NCI-H748 (cell line): Measurements from ENCODE around the gene PSMC5.
A peak's percentile ranks its signal among the peaks of the same experiment; 100 is the strongest.

Source experiments
- DNase-seq: peaks from one replicate; lab custom pipeline; 2025; ENCODE audit not compliant: unreplicated experiment; lab: John Stamatoyannopoulos, UW

The PSMC5 gene

DNA sequence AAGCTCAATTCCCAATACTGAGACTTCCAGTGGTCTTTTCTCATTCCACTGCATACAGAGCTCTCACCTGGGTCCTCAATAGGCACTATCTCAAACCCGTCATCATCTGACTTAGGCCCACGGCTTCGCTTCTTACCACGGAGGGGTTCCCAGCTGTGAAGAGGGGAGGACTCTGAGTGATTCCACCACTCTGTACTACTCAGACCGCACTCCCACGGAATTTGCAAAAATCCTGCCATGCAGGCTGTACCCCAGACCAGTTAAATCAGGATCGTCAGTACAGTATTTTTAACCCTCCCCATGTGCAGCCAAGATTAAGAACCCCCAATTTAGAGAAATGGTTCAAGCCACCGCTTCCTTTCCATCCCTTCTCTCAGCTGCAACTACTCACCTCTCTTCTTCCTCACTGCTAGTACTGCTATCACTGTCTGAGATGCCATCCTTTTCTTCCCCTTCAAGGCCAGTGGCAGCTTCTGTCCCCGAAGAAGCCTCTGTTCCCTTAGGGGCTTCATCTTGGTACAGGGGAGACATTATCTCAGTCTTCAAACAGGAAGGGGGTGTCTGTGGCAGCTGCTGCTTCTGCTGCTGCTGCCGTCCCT lies 6.2 kb upstream of the PSMC5 start:
- DNase-seq: no peak

DNA sequence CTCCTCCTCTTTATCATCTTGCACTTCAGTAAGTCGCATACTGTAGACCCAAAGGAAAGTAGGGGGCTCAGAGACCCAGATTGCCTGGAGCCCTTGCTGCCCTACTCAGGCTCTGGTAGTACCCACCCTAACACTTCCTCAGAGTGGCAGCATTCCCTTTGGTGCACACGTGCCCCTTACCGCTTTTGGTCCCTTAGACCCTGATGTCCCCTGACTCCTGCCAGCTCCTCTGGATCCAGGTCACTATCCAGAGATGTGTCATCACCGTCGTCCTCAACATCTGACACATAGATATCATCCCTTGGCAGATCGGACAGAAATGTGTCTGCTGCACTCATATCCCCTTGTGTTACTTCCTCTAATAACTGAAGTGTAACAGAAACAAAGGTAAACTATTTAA lies 5.4 kb upstream of the PSMC5 start:
- DNase-seq: no peak

DNA sequence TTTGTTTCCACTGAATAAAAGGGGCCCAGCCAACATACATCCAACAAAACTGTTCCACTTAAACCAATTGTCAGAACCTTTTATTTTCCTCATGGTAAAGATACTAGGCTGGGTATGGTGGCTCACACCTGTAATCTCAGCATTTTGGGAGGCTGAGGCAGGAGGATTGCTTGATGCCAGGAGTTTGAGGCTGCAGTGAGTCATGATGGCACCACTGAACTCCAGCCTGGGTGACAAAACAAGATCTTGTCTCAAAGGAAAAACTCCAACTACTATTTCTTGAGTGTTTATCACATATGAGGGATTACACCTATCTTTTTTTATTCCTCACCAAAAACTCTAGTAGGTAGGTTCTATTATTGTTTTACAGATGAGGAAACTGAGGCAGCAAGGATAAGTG lies 4.7 kb upstream of the PSMC5 start:
- no peak for DNase-seq

DNA sequence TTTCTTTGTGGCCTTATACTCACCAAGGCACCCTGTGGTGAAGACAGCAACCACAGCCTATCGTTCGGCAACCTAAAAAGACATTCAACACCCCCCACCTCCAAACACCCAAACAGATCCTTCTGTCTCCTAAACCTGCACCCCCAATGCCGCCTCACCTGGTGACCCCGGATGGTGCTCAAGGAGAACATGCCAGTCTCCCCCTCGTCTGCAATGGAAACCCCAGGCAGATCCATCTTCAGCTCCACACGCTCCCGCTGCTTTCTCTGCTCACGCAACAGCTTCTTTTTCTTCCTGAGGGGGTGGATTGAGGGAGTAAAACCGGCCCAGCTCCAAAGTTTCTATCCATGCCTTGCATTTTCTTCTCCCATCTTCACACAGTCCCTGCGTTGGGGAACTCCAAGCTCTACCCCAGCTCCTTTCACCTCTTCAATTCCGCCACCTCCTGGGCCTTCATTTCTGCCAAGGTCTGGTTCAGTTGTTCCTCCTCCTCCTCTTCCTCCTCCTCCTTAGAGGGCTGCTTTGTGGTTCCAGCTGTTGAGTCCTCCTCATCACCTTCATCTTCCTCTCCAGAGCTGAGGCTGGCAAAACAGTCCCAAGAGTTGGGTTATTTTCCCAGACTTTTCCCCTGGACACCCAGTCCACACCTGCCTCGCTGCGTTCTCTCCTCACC lies 3.4 kb upstream of the PSMC5 start:
- no peak for DNase-seq

DNA sequence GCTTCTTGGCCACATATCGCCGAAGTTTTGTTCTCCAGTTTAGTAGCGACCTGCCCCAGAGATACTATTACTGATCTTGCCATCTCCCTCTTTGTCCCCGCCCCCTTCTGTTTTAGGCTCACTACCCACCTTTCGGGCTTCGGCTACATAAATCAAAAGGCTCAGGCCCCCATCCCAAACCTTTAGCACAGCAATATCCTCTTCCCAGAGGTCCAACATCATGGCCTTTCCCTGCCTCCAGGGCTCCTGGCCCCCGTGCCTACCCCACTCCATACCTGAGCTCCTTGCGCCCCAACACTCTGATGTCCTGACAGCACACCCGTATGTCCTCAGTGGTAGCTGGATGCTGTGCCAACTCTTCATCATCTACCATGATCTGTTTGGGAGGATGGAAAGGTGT lies 2.9 kb upstream of the PSMC5 start:
- DNase-seq: no peak

DNA sequence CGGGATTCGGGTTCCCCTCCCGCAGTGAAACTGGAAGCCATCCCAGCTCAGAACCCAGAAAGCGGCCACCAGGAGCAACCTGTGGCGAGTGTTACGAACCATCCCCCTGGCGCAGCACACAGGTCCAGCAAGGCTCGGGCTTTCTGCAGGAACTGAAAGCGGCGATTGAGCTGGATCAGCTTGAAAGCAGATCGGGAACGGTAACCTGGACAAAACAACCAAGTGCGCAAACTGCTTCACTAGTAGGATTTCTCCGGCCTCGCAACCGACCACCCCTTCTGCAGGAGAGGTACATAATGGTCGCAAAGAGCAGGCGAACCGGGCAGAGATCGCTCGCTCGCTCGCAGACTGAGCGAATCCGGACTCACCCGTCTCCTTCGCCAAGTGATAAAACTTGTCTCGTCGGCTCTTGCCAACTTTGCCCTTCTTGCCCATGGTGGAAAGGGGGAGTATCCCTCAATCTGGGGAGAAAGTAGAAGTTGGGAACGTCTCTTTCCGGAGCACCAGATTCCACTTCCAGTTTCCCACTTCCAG lies 696 bp upstream of the PSMC5 start:
- DNase-seq: peak; percentile 52

DNA sequence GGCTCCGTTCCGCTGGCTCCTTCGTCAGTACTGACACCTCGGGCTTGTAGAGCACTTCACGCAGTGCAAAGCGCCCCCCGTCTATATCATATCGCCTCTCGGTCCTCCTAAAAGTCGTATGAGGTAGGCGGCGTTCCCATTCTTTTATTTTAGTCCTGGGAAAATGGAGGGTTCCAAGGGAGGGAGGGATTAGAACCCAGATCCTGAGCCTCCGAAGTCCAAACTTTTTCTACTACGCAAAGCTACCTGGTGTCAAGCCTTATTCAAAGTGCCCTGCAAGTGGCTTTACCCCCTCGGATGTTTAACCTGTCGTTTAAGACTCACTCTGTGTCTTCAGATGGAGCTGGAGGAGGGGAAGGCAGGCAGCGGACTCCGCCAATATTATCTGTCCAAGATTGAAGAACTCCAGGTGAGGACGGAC lies 580 bp downstream of the PSMC5 start:
- DNase-seq: no peak

DNA sequence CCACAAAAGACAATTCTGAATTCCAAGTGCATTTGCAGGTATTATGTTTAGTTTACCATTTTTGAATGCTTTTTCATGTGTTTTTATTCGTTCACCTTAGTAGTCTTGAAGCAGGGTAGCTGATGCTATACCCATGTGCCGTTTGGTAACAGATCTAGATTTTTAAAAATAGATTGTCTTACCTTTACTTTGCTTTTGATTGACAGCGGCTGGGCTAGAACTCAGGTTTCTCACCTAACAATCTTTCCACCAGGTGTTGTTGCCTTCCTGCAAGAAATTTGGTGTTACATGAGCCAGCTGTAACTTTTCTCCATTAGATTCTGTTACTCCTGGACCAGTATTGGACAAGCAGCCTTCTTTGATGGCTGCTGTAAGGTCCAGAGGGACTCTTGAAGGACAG lies 1.7 kb downstream of the PSMC5 start:
- DNase-seq: no peak

DNA sequence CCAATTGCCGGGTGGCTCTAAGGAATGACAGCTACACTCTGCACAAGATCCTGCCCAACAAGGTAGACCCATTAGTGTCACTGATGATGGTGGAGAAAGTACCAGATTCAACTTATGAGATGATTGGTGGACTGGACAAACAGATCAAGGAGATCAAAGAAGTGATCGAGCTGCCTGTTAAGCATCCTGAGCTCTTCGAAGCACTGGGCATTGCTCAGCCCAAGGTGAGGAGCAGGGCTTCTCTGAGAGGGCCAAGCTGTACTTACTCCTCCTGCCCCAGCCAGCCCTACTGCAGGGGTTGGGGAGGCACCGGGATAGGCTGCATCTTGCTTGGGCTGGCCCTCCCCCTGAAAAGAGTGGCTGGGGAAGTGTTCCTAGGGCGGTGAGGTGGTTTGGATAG lies 3.0 kb downstream of the PSMC5 start:
- no peak for DNase-seq

DNA sequence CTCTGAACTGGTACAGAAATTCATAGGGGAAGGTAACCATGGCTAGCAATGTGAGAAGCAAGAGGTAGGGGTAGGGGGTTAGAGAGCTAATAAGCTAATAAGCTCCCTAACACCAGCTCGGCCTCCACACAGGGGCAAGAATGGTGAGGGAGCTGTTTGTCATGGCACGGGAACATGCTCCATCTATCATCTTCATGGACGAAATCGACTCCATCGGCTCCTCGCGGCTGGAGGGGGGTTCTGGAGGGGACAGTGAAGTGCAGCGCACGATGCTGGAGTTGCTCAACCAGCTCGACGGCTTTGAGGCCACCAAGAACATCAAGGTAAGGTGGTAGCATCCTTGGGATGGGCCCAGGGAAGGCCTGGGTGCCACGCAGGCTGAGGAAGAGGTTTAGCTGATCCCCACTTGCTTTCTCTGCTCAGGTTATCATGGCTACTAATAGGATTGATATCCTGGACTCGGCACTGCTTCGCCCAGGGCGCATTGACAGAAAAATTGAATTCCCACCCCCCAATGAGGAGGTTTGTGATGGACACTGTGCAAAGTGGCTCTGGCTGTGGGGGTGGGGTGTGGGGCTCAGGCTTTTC lies 3.8 kb downstream of the PSMC5 start:
- no peak for DNase-seq

DNA sequence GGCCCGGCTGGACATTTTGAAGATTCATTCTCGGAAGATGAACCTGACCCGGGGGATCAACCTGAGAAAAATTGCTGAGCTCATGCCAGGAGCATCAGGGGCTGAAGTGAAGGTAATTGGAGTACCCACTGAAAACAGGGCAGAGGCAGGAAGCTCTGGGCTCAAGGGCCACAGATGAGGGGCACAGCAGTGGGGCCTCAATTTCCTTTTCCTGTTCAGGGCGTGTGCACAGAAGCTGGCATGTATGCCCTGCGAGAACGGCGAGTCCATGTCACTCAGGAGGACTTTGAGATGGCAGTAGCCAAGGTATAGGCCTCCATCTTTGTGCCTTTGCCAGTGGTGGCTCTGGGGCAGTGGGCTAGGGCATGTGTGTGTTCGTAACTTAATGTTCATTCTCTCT lies 4.3 kb downstream of the PSMC5 start:
- DNase-seq: no peak

DNA sequence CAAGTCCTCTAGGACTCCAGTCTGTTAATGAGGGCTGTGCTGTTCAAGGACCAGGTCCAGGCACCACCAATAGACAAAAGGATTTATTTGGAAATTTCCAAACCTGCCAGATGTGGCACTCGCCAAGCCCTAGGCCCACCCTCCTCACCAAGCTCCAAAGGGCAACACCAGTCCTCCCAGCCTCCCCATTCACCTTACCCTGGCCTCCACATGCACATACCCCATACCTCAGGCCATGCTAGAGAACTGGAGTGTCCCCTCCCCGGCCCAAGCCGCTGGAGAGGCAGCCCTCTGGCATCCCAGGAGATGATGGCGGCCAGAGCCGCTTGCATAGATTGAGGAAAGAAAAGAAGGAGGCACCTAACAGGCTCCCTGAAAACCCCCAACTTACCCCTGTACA lies 4.8 kb downstream of the PSMC5 start:
- no peak for DNase-seq

DNA sequence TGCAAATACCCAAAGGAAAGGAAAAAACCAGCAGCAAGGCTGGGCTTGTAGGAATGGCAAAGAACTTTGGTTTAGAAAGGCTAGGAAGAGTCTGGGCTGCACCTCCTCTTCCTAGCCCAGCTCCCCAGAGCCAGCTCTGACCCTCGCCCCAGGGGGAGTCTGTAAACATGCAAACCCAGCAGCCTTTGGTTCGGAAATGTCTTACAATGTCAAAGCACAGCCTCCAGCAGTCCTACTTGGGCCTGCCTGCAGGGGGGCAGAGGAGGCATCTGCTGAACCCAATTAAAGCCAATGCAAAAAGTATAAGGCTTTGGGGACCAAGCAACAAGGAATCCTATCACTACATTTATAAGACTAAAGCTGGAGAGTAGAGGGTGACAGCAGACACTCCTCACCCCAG lies 5.2 kb downstream of the PSMC5 start:
- DNase-seq: no peak

DNA sequence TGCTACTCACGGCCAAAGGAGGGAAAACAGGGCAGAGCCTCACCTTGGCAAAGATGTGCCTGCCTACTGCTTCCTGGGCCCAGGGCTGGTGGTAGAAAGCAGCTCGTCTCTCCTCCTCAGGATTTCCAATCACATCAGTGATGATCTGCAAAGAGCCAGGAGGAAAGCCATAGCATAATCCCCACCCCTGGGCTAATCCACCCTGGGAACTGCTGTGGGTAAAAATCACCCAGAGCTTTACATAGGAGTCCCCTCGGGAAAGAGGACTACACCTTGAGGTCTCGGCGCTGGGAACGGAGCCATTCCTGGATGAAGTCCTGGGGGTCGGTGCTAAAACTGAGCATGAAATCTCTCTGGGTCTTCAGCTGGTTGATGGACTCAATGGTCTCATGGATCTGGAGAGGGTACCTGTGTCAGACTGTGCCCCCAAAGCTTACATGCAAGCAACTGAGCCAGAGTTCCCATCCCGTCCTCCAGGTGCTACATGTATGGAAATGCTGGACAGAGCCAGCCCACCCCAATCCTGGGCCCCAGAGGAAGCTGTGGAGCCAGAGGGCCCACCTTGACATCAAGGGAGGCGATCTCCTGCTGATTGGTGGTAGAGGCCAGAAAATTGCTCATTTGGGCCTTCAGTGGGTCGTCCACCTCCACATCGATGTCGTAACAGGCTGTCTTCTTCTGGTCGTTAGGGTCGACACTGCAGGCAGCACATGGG lies 6.0 kb downstream of the PSMC5 start:
- no peak for DNase-seq

DNA sequence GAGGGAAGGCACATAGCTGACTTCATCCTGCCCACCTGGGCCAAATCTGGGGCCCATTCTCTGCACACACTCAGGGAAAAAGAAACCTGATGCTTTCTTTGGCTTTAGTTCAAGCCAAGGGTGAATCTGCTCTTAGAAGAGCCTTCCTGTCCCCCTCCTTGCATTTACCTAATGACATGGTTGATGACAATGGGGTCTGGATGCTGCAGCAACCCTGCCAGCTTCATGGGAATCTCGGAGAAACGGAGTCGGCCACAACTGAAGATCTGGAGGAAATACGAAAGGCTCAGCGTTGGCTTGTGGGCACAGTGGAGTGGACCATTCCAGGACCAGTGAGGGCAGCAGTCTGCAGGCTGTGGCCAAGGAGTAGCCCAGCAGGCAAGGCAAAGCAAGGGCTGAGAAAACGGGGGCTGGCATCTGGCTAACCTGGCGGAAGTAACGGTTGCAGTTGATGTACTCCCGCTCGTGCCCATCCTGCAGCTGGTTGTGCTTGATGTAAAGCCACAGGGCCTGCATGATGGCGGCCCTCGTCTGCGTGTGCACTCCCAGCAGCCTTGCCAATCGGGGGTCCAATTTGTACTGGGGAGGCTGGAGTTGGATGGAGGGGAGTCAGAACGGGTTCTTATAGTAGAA lies 6.6 kb downstream of the PSMC5 start:
- no peak for DNase-seq

DNA sequence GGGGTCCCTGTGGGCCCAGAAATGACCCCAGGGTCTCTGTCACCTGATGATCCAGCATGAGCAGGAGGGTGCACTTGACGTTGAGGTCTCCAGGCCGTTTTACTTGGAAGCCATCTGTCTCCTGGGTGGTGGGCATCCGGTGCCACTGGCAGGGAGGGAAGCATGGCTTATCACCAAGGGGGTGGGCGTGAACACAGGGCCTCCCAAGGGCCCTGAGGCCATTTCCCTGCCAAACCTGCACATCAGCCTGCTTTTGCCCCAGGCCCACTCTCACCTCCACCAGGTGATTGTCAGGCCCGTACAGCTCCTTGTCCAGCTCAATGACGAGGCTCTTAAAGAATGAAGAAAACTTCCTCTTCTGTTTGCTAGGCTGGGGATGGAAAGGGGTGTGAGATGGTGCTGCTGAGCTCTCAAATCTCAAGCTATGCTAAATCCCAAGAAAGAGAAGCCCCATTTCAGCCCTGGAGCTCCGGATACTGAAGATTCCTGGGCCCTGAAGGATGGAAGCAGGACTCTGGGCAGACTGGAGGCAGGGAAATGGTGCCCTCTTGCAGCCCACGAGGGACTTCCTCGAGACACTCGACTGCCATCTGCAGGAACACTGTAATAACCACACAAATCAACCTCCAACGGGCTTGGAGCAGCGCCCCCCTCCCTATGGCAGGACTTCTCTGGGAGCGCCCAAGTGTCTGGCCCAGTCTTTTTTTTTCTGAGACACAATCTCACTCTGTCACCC lies 7.4 kb downstream of the PSMC5 start:
- DNase-seq: peak; percentile 43

DNA sequence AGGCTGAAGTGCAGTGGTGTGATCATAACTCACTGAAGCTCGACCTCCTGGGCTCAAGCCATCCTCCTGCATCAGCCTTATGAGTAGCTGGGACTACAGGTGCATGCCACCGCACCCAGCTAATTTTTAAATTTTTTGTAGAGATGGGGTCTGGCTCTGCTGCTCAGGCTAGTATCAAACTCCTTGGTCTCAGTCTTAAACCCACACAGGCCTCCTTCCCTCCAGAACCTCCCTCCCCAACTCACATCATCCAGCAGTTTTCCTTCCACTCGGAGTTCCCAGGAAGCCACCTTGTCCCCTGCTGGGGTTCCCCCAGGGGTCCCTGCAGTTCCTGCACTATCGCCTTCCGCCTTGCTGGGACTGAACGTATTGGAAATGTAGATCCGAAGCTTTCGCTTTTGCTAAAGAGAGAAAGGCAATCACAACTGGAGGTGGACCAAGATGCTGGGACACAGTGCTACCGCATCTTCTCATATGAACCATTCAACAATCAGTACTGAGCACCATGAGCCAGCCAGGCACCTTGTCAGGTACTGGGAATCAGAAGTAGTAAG lies 8.0 kb downstream of the PSMC5 start:
- DNase-seq: no peak

DNA sequence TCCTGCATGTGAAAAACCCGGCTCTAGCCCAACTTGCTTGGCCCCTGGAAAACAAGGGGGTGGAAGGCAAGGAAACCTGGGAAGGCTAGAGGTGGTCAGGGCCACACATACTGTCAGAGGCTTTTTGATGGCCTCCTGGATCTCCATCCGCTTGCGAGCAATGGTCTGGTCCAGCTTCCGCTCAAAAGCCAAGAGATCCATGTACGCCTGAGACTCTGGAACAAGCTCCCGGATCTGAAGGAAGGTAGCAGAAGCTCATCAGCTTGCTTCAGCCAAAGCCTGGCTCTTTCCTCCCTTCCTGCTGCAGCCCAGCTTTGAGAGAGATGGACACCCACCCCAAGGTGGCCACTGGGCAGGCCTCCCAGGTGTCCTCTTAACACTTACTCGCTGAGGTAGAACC lies 9.6 kb downstream of the PSMC5 start:
- no peak for DNase-seq

DNA sequence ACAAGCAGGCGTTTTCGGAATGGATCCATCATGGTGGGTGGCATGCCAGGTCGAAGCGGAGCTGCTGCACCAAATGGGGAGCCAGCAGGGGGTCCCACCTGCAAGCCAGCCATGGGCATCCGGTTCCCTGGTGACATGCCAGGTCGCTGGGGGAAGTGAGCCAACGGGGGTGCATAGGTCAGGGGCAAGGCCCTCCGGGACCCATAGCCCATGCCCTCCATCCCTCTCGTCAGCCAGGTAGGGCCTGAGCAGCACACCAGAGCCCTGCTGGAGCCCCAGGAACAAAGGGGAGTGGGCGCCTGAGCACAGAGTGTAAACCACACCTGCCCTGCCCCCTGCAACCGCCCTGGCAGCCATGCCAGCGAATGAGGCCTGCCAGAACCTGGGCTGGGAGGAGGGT lies 10.2 kb downstream of the PSMC5 start:
- no peak for DNase-seq

DNA sequence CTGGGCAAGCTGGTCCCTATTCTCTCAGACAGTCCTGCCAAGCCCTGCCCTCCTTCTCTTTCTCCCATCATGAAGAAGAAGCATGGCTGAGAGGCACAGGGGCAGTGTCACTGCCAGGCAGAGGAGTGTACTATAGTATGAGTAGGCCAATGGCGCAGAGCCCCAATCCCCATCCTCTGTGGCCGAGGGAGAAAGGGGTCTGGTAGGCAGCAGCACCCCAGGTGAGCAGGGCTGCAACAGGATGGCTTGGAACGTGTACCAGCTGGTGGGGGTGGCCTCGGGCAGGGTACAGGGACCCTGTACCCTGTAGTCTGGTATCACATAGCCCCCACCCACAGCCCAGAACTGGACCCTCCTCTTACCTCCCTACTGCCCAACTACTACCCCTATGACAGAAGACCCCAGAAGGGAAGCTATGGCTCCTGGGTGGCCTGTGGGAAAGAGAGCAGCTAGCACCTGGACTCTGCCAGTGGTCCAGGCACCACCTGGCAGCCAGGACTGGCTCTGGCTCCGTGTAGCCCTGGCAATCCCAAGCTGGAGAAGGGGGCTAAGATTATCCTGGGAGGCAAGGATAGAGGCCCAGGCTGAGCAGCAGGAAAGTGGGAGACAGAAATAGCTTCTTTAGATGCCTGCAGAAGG lies 10.8 kb downstream of the PSMC5 start:
- DNase-seq: no peak
